Sigmoid colon (tissue), 7 donors: ENCODE measurements around the gene SEPTIN8. TPM values are rescaled to one million over a fixed set of nuclear protein-coding genes. Genes with fewer than 3 reads are reported as not detected.

Experiments
- DNase-seq: peaks from one replicate; pipeline ENCODE4 v3.0.0-alpha.2; 2019
- H3K27ac ChIP-seq, 4 donors: fragments of 200-600 bp; sonication (generic); one replicate each; pipeline ENCODE4 v1.5.1; 2016 to 2019; ENCODE audit warnings: mild to moderate bottlenecking in 1 of 4
- H3K27me3 ChIP-seq, 3 donors: fragments of 200-600 bp; sonication (generic); one replicate each; pipeline ENCODE4 v1.5.1; 2019; ENCODE audit warnings: mild to moderate bottlenecking in 1 of 3
- H3K36me3 ChIP-seq, 4 donors: fragments of 200-600 bp; sonication (generic); one replicate each; pipeline ENCODE4 v1.5.1; 2016 to 2019
- H3K4me1 ChIP-seq, 4 donors: fragments of 200-600 bp; sonication (generic); one replicate each; pipeline ENCODE4 v1.5.1; 2017 to 2019
- H3K4me3 ChIP-seq, 4 donors: fragments of 200-600 bp; sonication (generic); one replicate each; pipeline ENCODE4 v1.5.1; 2017 to 2019; ENCODE audit warnings: mild to moderate bottlenecking in 2 of 4, moderate library complexity in 1 of 4
- H3K9me3 ChIP-seq, 4 donors: fragments of 200-600 bp in 3 of 4; sonication (generic) in 3 of 4; one replicate each; pipeline versions ENCODE4 v1.5.1 to v1.6.1; 2013 to 2019
- EP300 ChIP-seq, 4 donors: sonication (generic); formaldehyde crosslinking; IDR thresholded peaks; one replicate each; pipeline ENCODE4 v1.6.1; 2017; ENCODE audit warnings: antibody characterized with exemption in 4 of 4
- POLR2A ChIP-seq, 2 donors: fragments of 450-650 bp; IDR thresholded peaks; one replicate each; pipeline ENCODE4 v1.6.1; 2016; ENCODE audit warnings: antibody characterized with exemption in 2 of 2, mild to moderate bottlenecking in 2 of 2, moderate library complexity in 2 of 2
- POLR2AphosphoS5 ChIP-seq, 4 donors: sonication (generic); formaldehyde crosslinking; IDR thresholded peaks; one replicate each; pipeline ENCODE4 v1.6.1; 2017; ENCODE audit warnings: antibody characterized with exemption in 4 of 4
- WGBS, 2 donors: extraction: QIAGEN DNeasy Blood & Tissue Kit; methylation state at CpG; one replicate each; pipeline ENCODE4 v1.1.7; 2013; 5-methylcytosine and 5-hydroxymethylcytosine counted together
- intact Hi-C: fragments of 100-400 bp; cut with DNase I; formaldehyde crosslinking; loops from one replicate; pipeline ENCODE4 v1.15.1; 2023
- polyA plus RNA-seq, 3 donors: library from polyadenylated mRNA; stranded (reverse); fragments of 200-250 nt; gene quantifications; one replicate each; pipeline ENCODE4 v1.2.3, GENCODE V29; 2013
- total RNA-seq, 4 donors: library from RNA; depleted of rRNA; stranded (reverse); fragments of >200 nt; gene quantifications; one replicate each; pipeline ENCODE4 v1.1.0, GENCODE V29; 2016
- TF ChIP-seq, protein P1 (sequence below), 4 experiments: fragments of 450-650 bp in 3 of 4; fragments of 200-600 bp in 1 of 4; IDR thresholded peaks; one replicate each; pipeline ENCODE4 v1.5.1; 2016 to 2019; ENCODE audit warnings: antibody characterized with exemption in 4 of 4, mild to moderate bottlenecking in 3 of 4, moderate library complexity in 2 of 4
- donor health status: healthy with polysubstance abuse.
- donor health status: Bipolar disorder and iron deficiency.
- donor health status: healthy.

Gene SEPTIN8
- total and polyA plus RNA-seq, 7 donors = 19.2 to 38.0 (median 30.7) TPM

DNA sequence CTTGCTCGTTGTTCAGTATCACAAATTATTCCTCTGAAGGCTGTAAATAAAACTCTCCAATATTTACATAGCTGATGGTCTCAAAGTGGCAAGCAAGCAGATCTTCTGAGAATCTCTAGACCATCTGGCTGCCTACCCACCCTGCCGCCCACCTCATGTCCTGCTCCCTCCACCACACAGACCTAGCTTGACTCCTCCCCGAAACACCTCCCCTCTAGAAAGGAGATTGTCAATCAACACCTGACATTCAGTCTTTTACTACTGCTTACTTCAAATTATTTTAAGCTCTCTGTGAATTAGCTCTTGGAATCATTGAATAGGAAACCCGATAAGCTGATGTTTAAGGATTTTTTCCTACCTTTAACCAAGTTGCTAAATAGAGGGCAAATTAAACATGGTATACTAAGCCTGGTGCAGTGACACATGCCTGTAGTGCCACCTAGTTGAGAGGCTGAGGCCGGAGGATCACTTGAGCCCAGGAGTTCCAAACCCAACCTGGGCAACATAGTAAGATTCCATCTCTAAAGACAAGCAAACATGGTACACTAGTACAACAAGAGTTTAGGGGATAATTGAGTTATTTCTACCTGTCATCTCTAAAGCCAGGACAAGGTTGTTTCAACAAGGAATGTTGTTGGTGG lies 25.1 kb upstream of the SEPTIN8 start:
- whole genome bisulfite sequencing, 2 donors = 86% methylated on average over 5 of the region's 5 CpGs
- TF ChIP-seq, protein P1, sequence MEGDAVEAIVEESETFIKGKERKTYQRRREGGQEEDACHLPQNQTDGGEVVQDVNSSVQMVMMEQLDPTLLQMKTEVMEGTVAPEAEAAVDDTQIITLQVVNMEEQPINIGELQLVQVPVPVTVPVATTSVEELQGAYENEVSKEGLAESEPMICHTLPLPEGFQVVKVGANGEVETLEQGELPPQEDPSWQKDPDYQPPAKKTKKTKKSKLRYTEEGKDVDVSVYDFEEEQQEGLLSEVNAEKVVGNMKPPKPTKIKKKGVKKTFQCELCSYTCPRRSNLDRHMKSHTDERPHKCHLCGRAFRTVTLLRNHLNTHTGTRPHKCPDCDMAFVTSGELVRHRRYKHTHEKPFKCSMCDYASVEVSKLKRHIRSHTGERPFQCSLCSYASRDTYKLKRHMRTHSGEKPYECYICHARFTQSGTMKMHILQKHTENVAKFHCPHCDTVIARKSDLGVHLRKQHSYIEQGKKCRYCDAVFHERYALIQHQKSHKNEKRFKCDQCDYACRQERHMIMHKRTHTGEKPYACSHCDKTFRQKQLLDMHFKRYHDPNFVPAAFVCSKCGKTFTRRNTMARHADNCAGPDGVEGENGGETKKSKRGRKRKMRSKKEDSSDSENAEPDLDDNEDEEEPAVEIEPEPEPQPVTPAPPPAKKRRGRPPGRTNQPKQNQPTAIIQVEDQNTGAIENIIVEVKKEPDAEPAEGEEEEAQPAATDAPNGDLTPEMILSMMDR (IDR thresholded peaks at IDR 0.05) = no peak
- TF ChIP-seq EP300 (IDR thresholded peaks at IDR 0.05) (no peak), POLR2A (IDR thresholded peaks at IDR 0.05) (no peak), POLR2AphosphoS5 (IDR thresholded peaks at IDR 0.05) (no peak)
- no peak for DNase-seq
- H3K27me3 ChIP-seq = peaks cover 0 to 17% (median 0%) of the 10 kb centered on the region in 3 donors
- no peak overlapping the region for H3K4me3 ChIP-seq
- H3K36me3 ChIP-seq = no peaks in the 10 kb centered on the region
- H3K4me1 ChIP-seq = no peaks in the 10 kb centered on the region
- H3K27ac ChIP-seq = no peak overlapping the region
- intact Hi-C loops = no loop called here
- H3K9me3 ChIP-seq = no peaks in the 10 kb centered on the region

DNA sequence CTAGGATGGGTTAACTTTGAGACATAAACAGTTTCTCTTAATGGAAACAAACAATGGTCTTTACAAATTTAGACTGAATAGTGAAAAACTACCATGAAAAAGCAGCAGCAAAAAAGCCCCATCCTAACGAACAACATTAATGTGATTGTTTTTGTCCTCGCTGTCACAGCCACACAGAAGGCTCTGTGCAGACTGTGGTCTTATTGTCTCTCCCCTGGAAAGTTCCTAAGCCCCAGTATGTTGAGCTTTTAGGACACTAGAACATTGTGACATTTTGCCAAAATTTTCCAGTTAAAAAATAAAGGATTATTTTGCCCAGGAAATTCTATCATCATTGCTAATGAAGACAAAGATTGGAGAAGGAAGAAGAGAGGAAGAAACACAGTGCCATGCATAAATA lies 23.5 kb upstream of the SEPTIN8 start:
- no peak overlapping the region for H3K27ac ChIP-seq
- intact Hi-C loops = no loop called here

DNA sequence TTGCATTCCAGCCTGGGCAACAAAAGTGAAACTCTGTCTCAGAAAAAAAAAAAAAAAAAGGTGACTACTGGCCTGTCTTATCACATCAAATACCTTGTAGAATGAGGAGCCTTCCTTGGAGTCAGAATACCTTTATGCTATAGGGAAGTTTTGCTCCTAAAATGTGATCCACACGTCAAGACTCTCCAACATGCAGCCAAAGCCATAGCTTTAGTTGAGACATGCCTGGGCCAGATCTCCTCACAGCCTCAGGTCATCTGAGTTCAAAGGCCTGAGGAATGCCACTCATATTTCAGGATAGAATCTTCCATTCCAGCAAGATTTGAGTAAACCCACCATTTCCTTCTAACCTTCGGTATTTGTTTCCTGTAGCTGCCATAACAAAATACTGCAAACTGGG lies 22.4 kb upstream of the SEPTIN8 start:
- Histone ChIP-seq H3K27ac (no peak overlapping the region), H3K4me1 (no peaks in the 10 kb centered on the region), H3K36me3 (no peaks in the 10 kb centered on the region), H3K4me3 (no peak overlapping the region), H3K9me3 (no peaks in the 10 kb centered on the region), H3K27me3 (peaks cover 0 to 7% (median 0%) of the 10 kb centered on the region in 3 donors)
- intact Hi-C loops = no loop called here
- DNase-seq = no peak
- TF ChIP-seq, protein P1 (IDR thresholded peaks at IDR 0.05) = no peak
- TF ChIP-seq EP300 (IDR thresholded peaks at IDR 0.05) (no peak), POLR2A (IDR thresholded peaks at IDR 0.05) (no peak), POLR2AphosphoS5 (IDR thresholded peaks at IDR 0.05) (no peak)
- WGBS, 2 donors = 85 to 92% methylated on average over 2 of the region's 2 CpGs

More for the DNA sequence above, 23.5 kb upstream of the SEPTIN8 start:
- DNase-seq = no peak
- Histone ChIP-seq H3K4me3 (no peak overlapping the region), H3K27me3 (peaks cover 0 to 10% (median 0%) of the 10 kb centered on the region in 3 donors), H3K9me3 (no peaks in the 10 kb centered on the region), H3K4me1 (no peaks in the 10 kb centered on the region), H3K36me3 (no peaks in the 10 kb centered on the region)
- TF ChIP-seq, protein P1 (IDR thresholded peaks at IDR 0.05) = no peak
- TF ChIP-seq EP300 (IDR thresholded peaks at IDR 0.05) (no peak), POLR2AphosphoS5 (IDR thresholded peaks at IDR 0.05) (no peak), POLR2A (IDR thresholded peaks at IDR 0.05) (no peak)
- 84 to 91% methylated on average over 2 of the region's 2 CpGs for WGBS, 2 donors

DNA sequence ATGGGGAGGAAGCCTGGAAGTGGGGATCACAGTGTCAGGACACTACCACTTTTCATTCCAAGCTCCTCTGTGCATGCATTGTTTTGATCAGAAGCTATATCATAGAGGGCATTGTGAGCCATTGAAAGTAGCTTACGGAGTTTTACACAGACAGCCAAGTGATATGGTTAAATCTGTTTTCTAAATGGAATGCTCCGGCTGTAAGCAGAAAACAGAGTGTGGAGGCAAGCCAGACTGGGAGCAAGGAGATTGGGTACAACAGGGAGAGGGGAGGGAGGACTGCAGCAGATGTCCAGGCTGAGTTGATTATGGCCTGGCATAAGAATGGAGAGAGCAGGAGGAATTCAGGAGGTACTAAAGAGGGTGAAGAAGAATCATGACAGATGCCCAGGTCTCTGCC lies 20.6 kb upstream of the SEPTIN8 start:
- intact Hi-C loops = no loop called here
- H3K4me3 ChIP-seq = no peak overlapping the region
- no peaks in the 10 kb centered on the region for H3K4me1 ChIP-seq
- DNase-seq = no peak
- TF ChIP-seq, protein P1 (IDR thresholded peaks at IDR 0.05) = no peak
- TF ChIP-seq EP300 (IDR thresholded peaks at IDR 0.05) (no peak), POLR2A (IDR thresholded peaks at IDR 0.05) (no peak), POLR2AphosphoS5 (IDR thresholded peaks at IDR 0.05) (no peak)
- no peaks in the 10 kb centered on the region for H3K9me3 ChIP-seq
- H3K27ac ChIP-seq = no peak overlapping the region
- 82 to 88% methylated on average over 2 of the region's 2 CpGs for WGBS, 2 donors
- no peaks in the 10 kb centered on the region for H3K36me3 ChIP-seq
- H3K27me3 ChIP-seq = peaks cover 0 to 7% (median 0%) of the 10 kb centered on the region in 3 donors

DNA sequence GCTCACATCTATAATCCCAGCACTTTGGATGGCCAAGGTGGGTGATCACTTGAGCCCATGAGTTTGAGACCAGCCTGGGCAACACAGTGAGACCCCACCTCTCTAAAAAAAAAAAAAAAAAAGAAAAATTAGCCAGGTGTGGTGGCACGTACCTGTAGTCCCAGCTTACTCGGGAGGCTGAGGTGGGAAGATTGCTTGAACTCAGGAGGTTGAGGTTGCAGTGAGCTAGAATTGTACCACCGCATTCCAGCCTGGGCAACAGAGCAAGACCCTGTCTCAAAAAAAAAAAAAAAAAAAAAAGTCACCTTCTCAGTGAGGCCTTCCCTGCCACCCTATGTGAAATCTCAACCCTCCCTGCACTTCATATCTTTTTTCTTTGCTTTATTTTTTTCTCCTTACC lies 14.0 kb upstream of the SEPTIN8 start:
- intact Hi-C loops = no loop called here
- H3K9me3 ChIP-seq = no peaks in the 10 kb centered on the region
- 93 to 97% methylated on average over 3 of the region's 3 CpGs for WGBS, 2 donors
- TF ChIP-seq EP300 (IDR thresholded peaks at IDR 0.05) (no peak), POLR2AphosphoS5 (IDR thresholded peaks at IDR 0.05) (no peak), POLR2A (IDR thresholded peaks at IDR 0.05) (no peak)
- TF ChIP-seq, protein P1 (IDR thresholded peaks at IDR 0.05) = no peak
- no peaks in the 10 kb centered on the region for H3K27me3 ChIP-seq
- no peak overlapping the region for H3K4me3 ChIP-seq
- no peaks in the 10 kb centered on the region for H3K36me3 ChIP-seq
- no peak for DNase-seq
- no peaks in the 10 kb centered on the region for H3K4me1 ChIP-seq
- H3K27ac ChIP-seq = no peak overlapping the region
